Transverse colon (tissue), 3 donors: Measurements from ENCODE around the gene NME8.

Experiments used
- POLR2A ChIP-seq: fragments of 450-650 bp; IDR thresholded peaks from one replicate; pipeline ENCODE4 v1.6.1; 2016; ENCODE audit warnings: antibody characterized with exemption, mild to moderate bottlenecking, moderate library complexity
- TF ChIP-seq, protein P1 (sequence below), 5 experiments: fragments of 200-600 bp in 3 of 5; fragments of 450-650 bp in 2 of 5; sonication (generic) in 3 of 5; IDR thresholded peaks; 1 replicate in 2 of 5; 2 replicates in 3 of 5; pipeline ENCODE4 v1.5.1; 2016 to 2017; ENCODE audit warnings: antibody characterized with exemption in 5 of 5, inconsistent platforms in 3 of 5, mild to moderate bottlenecking in 2 of 5, moderate library complexity in 1 of 5

- TF ChIP-seq POLR2A = no peak
- TF ChIP-seq, protein P1, sequence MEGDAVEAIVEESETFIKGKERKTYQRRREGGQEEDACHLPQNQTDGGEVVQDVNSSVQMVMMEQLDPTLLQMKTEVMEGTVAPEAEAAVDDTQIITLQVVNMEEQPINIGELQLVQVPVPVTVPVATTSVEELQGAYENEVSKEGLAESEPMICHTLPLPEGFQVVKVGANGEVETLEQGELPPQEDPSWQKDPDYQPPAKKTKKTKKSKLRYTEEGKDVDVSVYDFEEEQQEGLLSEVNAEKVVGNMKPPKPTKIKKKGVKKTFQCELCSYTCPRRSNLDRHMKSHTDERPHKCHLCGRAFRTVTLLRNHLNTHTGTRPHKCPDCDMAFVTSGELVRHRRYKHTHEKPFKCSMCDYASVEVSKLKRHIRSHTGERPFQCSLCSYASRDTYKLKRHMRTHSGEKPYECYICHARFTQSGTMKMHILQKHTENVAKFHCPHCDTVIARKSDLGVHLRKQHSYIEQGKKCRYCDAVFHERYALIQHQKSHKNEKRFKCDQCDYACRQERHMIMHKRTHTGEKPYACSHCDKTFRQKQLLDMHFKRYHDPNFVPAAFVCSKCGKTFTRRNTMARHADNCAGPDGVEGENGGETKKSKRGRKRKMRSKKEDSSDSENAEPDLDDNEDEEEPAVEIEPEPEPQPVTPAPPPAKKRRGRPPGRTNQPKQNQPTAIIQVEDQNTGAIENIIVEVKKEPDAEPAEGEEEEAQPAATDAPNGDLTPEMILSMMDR (IDR thresholded peaks at IDR 0.05) = no peak
Measured at GRCh38 chr7:37923996-37924395, 75.6 kb downstream of the NME8 start.
